Activated CD4-positive, alpha-beta T cell treated with anti-CD3 and anti-CD28 coated beads, Interleukin-2, amount 50 U/mL, for 16 hours (primary cell): Measurements from ENCODE around the gene SMC3.
"Not testable (repeated sequence)": the region's sequence is repeated elsewhere in the genome, so short reads cannot be mapped to it uniquely, and the experiment has no call there.

Experiments used
- DNase-seq: peaks from one replicate; pipeline ENCODE4 v3.0.0-alpha.2; 2020

The SMC3 gene

DNA sequence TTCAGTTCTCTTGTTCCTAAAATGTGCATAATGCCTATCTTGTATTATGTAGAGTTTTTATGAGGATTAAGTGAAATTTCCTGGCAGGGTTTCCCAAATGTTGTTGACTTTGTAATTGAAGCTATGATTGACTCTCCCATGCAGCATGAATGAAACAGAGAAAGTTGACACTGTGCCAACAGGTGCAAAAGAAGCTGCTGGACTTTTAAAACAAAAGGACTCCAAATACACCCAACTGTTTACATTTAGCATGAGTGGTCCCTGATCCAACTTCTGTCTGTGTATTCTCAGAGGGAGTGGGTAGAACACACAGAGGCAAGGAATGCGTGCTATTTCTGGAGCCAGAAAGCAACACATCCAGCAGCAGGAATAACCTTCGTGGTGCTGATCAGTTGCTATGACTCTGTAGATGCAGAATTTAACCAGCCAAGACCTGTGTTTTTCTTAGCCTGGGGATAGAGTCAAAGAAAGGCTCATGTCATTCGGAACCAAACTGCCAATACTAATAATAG, 62.2 kb downstream of the SMC3 start:
- DNase-seq = no peak

DNA sequence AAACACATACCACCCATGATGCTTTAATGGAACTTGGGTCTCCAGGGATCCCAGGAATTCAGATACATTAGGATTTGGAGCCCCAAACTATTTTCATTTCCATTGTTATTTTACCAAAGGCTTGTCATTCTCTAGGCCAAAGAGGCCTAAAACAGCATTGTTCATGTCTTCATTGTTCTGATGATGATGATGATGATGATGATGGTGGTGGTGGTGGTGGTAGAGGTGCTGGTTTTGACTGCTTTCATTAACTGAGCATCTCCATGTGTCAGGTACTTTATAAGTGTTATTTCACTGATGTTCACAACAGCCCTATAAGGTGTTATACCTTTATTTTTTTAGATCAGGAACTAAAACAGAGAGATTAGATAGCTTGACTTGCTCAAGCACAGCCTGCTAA, 64.4 kb downstream of the SMC3 start:
- DNase-seq = no peak

DNA sequence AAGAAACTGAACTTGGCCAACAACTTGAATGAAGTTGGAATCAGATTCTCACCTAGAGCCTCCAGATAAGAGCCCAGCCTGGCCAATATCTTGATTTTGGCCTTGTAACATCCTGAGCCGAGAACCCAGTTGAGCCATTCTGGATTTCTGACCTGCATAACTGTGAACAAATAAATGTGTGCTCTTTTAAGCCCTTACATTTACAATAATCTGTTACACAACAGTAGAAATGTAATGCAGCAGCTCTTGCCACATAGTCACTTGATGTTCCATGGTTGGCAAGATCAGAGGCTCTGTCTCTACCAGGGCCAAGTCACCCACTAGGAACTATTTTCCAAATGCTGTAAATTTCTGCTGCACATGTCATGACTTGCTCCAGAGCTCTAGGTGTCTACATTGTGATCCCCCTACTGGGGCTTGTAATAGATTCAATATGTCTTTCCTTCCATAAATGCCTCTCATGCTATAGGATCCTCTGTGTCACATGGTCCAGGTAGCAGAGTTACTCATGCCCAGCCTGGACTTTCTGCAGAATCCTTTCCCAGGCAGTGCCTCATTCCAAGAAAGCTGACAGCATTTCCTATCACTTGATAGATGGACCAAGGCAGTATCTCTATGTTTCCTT, 65.2 kb downstream of the SMC3 start:
- DNase-seq = no peak

DNA sequence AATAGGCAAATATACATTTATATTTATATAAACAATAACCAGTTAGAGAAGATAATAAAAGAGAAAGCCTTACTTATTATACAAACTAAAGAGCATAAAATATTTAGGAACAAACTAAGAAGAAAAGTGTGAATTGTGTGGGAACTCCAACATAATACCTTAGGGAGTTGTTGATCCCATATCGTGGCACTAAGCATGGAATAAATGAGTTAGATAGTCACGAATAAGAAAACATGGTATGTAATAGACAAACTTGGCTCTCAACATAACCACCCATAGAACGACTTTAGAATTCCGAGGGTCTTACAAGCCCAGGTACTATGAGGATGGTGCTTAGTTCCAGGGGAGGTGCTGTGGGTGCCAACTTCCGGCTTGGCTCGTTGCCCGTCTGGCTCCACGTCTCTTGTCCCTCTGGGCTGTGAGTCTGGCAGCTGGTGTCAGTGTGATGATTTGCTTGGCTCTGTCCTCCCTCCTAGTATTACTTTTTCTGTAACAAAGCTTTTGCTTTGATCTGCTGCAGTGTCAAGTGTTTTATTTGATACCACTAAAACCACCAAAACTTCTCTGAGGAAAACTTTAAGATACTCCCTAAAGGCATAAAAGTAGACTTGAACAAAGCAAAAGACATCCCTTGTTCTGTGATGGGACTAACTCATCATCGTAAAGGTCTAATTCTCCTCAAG, 67.2 kb downstream of the SMC3 start:
- DNase-seq = no peak

- DNase-seq = no peak
Observed at GRCh38 chr10:110636572-110636931, 69.1 kb downstream of the SMC3 start.

GRCh38 chr10:110636932-110637557, 69.5 kb downstream of the SMC3 start:
- DNase-seq = no peak

GRCh38 chr10:110637558-110638053, 70.1 kb downstream of the SMC3 start:
- no peak for DNase-seq

DNA sequence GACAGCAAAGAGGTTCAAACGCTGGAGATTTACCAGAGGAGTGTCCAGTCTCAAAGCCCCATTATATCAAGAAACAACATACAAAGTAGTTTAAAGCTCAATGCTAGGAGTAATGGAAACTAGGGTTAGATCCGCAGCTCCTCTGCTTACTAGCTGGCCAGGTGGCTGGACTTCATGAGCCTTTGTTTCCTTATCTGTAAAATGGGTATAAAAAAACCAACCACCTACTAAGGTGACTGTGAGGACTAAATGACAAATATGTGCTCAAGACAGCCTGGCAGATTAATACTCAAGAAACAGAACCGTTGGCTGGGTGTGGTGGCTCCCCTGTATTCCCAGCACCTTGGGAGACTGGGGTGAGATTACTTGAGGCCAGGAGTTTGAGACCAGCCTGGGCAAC, 70.8 kb downstream of the SMC3 start:
- no peak for DNase-seq

DNA sequence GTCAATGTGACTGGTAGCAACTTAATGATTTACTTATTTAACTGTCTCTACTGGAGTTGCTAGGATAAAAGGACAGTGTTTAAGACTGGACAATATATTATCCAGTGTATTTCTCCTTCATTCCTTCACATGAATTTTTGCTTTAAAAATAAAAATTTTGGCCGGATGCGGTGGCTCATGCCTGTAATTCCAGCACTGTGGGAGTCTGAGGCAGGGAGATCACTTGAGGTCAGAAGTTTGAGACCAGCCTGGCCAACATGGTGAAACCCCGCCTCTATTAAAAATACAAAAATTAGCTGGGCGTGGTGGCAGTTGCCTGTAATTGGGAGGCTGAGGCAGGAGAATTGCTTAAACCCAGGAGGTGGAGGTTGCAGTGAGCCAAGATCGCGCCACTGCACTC, 71.6 kb downstream of the SMC3 start:
- DNase-seq = not testable (repeated sequence)

DNA sequence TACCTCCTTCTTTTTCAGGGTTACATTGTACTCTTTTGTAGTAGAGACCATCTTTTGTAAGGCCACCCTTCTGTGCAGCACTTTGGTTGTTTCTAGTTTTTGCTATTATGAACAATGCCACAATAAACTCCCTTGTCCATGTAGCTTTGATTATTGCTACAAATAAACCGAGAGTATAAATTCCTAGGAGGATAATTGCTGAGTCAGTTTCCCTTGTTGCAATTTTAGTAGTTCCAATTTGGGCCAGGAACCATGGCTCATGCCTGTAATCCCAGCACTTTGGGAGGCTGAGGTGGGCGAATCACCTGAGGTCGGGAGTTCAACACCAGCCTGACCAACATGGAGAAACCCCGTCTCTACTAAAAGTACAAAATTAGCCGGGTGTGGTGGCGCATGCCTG, 72.4 kb downstream of the SMC3 start:
- not testable (repeated sequence) for DNase-seq

GRCh38 chr10:110641256-110641655, 73.8 kb downstream of the SMC3 start:
- peak; percentile 45 for DNase-seq

DNA sequence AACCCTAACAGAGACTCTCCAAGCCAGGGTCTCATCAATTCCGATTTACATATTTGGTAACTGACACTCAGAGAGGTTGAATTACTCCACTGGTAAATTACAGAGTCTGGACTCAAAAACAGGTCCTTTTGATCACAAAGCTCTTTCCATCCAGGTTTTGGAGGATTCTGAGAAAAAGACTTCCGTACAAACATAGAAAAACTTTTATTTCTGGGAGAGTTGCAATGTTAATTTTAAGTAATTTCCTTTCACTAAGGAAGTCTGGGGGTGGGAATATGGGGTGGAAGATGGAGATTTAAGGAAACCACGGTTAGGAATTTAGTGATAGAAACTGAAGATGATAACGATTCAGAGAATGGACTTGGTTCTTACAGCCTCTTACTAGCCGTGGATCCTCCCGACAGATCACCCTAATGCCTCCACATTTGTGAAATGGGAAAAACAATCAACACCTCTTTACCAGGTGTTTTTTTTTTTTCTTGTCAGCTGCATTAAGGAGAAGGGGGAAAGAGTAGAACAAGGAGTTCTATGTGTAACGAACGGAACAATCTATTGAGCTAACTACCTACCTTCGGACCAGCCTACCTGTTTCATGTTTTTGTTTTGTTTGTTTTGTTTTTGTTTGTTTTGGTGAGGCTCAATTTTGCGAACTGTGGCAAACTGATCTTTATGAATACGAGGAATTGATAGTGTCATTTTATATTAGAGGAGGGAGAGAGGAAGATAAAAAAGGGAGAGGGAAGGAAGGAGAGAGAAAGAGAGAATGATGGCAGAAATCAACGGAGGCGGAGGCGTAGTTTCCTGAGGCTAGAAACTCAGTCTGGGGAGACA, 74.9 kb downstream of the SMC3 start:
- no peak for DNase-seq

DNA sequence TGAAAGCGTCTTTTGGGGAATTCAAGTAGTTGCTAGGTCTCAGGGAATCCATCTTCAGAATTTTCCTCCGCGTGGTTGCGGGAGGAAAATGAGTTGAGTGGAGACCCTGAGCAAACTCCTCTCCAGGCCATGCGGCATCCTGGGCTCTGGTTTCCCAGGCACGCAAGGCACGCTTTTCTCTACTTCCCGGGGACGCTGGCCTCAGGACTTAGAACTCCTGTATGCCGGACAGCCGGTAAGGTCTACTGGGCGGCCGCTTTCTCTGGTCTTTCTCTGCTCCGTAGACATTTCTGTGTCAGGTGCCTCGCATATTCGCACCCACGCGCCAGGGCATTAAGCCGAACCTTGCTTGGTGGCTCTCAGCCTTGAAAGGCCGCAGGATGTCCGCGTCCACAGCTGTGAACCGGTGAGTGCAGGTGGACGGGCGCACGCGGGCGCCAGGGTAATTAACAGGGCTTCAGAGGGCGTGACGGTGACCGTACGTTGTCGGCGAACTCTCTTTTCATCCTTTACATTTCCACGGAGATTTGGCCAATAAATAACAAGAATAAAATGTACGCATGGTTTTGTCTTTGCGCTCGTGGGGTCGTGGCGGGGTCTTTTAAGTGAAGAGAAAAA, 75.6 kb downstream of the SMC3 start:
- no peak for DNase-seq

- DNase-seq = no peak
Observed at GRCh38 chr10:110643653-110644597, 76.4 kb downstream of the SMC3 start, which contains the start of gene RBM20. Gene RBM20, plus strand, starts transcription at chr10:110644336. Its CDS starts 119 bp downstream, at chr10:110644455.

DNA sequence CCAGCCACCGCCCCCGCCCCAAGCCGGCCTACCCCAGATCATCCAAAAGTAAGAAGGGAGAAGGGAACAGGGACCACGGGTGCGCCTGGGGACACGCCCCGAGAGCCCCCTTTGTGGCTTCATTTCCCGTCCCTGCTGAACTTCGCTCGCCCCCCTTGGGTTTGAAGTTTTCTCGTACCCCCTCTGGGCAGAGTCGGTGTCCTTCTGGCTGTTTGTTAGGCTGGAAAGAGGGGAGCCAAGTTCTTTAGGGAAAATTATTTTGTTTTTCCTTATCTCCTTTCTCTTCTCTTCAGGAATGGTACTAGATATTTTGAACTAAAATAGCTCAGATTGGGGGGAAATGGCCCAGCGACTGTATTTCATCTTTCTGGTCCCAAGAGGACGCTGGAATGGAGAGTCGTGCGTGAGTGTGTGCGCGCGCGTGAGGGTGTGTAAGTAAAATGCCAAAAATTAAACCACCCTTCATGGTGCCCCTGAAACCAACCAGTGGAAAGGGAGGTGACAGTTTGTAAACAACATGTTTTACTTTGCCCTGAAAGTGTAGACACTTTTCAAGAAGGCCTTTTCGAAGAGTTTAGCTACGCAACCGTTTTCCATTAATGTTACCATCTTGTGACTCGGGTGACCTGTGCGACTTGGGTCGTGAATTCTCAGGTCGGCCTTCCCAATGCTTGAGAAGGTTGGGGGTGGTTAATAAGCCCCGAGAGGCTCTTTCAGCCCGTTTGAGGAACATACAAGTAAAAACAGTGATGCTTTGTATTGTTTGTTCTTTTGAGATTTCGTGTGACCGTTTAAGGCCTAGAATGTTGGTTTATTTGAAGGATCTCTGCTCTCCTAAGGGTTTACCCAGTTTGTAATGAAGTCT, 77.3 kb downstream of the SMC3 start:
- no peak for DNase-seq

- DNase-seq = no peak
Observed at GRCh38 chr10:110646417-110647135, 79.1 kb downstream of the SMC3 start.

- DNase-seq = no peak
Observed at GRCh38 chr10:110647136-110647430, 79.6 kb downstream of the SMC3 start.

- no peak for DNase-seq
Observed at GRCh38 chr10:110648692-110649346, 81.3 kb downstream of the SMC3 start.
